T-cell (primary cell): ENCODE measurements around the gene SLC25A45. TPM values are rescaled to one million over a fixed set of nuclear protein-coding genes. Genes with fewer than 3 reads are reported as not detected.
A peak's percentile ranks its signal among the peaks of the same experiment; 100 is the strongest.

Experiments
- ATAC-seq, 4 experiments: fragments of 200-7000 bp in 3 of 4; fragments of 150-1000 bp in 1 of 4; cut with Tn5 transposase; replicated peaks in 1 of 4; 1 replicate in 3 of 4; 2 replicates in 1 of 4; pipeline ENCODE4 v1.10.0; 2021; ENCODE audit warnings: moderate library complexity in 3 of 4, mild to moderate bottlenecking in 2 of 4, moderate number of reproducible peaks in 1 of 4
- CTCF ChIA-PET, 2 donors: fragments of 300-600 bp; sonication (Branson Sonifier 250); formaldehyde crosslinking; loops; one replicate each; lab custom pipeline; 2022; ENCODE audit warnings: antibody characterized with exemption in 2 of 2; lab: Charles Lee
- POLR2A ChIA-PET, 2 donors: fragments of 300-600 bp; sonication (Branson Sonifier 250); formaldehyde crosslinking; loops; one replicate each; lab custom pipeline; 2022; ENCODE audit warnings: antibody characterized with exemption in 2 of 2; lab: Charles Lee
- DNase-seq, 35 experiments: peaks; one replicate each; pipeline versions ENCODE4 v3.0.0 to v3.0.0-alpha.2; 2013 to 2023
- H3K27ac ChIP-seq: one replicate; pipeline ENCODE4 v1.5.1; 2013; ENCODE audit warnings: low read length
- H3K27me3 ChIP-seq, 2 experiments: replicated peaks in 1 of 2; 1 replicate in 1 of 2; 2 replicates in 1 of 2; pipeline versions ENCODE4 v1.6.1 to v1.7.0; 2013; ENCODE audit warnings: low read length in 1 of 2, mixed read lengths in 1 of 2; ENCODE audit not compliant: control insufficient read depth in 2 of 2, insufficient read depth in 2 of 2; ENCODE audit errors: extremely low read depth in 1 of 2
- H3K36me3 ChIP-seq, 2 donors: 1 replicate in 1 of 2; 2 replicates in 1 of 2; pipeline versions ENCODE4 v1.6.1 to v1.7.0; 2013; ENCODE audit warnings: low read length in 1 of 2; ENCODE audit not compliant: control insufficient read depth in 2 of 2, insufficient read depth in 1 of 2; ENCODE audit errors: extremely low read depth in 1 of 2
- H3K4me1 ChIP-seq, 2 experiments: 1 replicate in 1 of 2; 2 replicates in 1 of 2; pipeline versions ENCODE4 v1.6.1 to v1.7.0; 2013; ENCODE audit warnings: low read length in 2 of 2, mixed read lengths in 1 of 2; ENCODE audit not compliant: insufficient read depth in 2 of 2, control insufficient read depth in 1 of 2; ENCODE audit errors: extremely low read depth in 1 of 2
- H3K4me3 ChIP-seq, 2 donors: 1 replicate in 1 of 2; 2 replicates in 1 of 2; pipeline versions ENCODE4 v1.5.1 to v1.7.0; 2013; ENCODE audit warnings: mild to moderate bottlenecking in 2 of 2, low read length in 1 of 2, moderate library complexity in 1 of 2; ENCODE audit not compliant: control insufficient read depth in 1 of 2; ENCODE audit errors: extremely low read depth in 1 of 2
- H3K9me3 ChIP-seq: 2 replicates; pipeline ENCODE4 v1.7.0; 2013
- H3K27ac Mint-ChIP-seq, 2 donors: one replicate each; pipeline ENCODE4 v1.8.0; 2020 to 2021; ENCODE audit warnings: mild to moderate bottlenecking in 2 of 2, mixed read lengths in 2 of 2
- H3K27me3 Mint-ChIP-seq, 2 donors: one replicate each; pipeline ENCODE4 v1.8.0; 2021 to 2022; ENCODE audit warnings: mixed read lengths in 2 of 2
- H3K36me3 Mint-ChIP-seq: one replicate; pipeline ENCODE4 v1.8.0; 2021; ENCODE audit warnings: mixed read lengths
- H3K4me1 Mint-ChIP-seq, 3 donors: one replicate each; pipeline ENCODE4 v1.8.0; 2020 to 2022; ENCODE audit warnings: mixed read lengths in 3 of 3, mild to moderate bottlenecking in 1 of 3
- H3K4me3 Mint-ChIP-seq, 3 donors: one replicate each; pipeline ENCODE4 v1.8.0; 2020 to 2022; ENCODE audit warnings: mild to moderate bottlenecking in 3 of 3, mixed read lengths in 3 of 3, moderate library complexity in 3 of 3
- H3K9me3 Mint-ChIP-seq, 3 donors: one replicate each; pipeline ENCODE4 v1.8.0; 2020 to 2022; ENCODE audit warnings: mixed read lengths in 3 of 3
- WGBS: methylation state at CpG from one replicate; pipeline ENCODE4 v1.1.5; 2013; ENCODE audit warnings: missing lambda C conversion rate; ENCODE audit not compliant: insufficient coverage; 5-methylcytosine and 5-hydroxymethylcytosine counted together
- total RNA-seq, 35 experiments: library from RNA in 6 of 35; stranded (reverse) in 6 of 35; fragments of 120-200 nt in 1 of 35; gene quantifications; one replicate each; pipeline versions ENCODE4 v1.2.1 to v1.2.4 and lab custom pipeline; 2013 to 2026

Gene SLC25A45
- total RNA-seq, 5 donors from 2014 or later (not counting 1 experiment from before 2014, with no cell fraction given), result 18.7 to 72.2 (median 22.6) TPM

DNA sequence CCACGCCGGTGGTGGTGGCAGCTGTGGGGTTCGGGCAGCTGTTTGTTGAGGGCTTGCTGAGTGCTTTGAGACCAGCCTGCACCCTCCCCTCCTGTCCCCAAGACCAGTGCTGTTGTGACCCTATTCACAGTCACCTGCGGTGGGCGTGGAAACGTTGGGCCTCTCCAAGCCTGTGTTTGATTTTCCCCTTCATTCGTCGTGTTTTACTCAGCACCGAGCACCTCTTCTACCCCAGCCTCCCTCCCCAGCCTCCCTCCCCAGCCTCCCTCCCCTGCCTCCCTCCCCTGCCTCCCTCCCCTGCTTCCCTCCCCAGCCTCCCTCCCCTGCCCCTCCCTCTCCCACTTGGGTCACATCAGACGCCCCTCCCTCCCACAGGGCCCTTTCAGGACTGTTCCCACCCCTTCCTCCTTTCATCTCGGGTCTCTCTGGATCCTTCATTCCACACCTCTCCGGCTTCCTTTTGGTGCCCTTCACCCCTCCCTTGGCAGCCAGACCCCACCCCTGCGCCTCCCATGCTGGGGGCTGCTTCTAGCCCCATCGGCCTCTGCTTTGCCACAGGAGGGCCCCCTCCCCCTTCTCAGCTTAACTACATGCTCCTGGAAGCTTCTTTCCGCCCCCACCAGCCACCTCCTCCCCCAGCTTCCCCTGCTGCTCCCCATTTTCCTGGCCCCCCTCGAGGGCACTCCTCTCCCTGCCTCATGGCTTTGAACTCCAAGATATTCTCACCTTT lies 18.8 kb upstream of the SLC25A45 start:
- Mint-ChIP-seq H3K27me3 (no peaks in the 10 kb centered on the region), H3K9me3 (no peaks in the 10 kb centered on the region), H3K36me3 (peaks cover 14% of the 10 kb centered on the region), H3K4me1 (peaks cover 0 to 9% (median 4%) of the 10 kb centered on the region in 3 donors), H3K4me3 (no peak overlapping the region), H3K27ac (peak overlapping the region in 1 of 2 donors; percentile 65)
- DNase-seq, result no peak
- ChIA-PET CTCF (no interaction called here), POLR2A (no interaction called here)
- ATAC-seq, result no peak
- Histone ChIP-seq H3K4me1 (peaks cover 3 to 9% of the 10 kb centered on the region in 2 experiments), H3K27ac (no peak overlapping the region), H3K27me3 (no peaks in the 10 kb centered on the region), H3K36me3 (peaks cover 26 to 63% of the 10 kb centered on the region in 2 donors), H3K4me3 (no peak overlapping the region), H3K9me3 (no peaks in the 10 kb centered on the region)
- 78% methylated on average over 12 of the region's 16 CpGs for WGBS

DNA sequence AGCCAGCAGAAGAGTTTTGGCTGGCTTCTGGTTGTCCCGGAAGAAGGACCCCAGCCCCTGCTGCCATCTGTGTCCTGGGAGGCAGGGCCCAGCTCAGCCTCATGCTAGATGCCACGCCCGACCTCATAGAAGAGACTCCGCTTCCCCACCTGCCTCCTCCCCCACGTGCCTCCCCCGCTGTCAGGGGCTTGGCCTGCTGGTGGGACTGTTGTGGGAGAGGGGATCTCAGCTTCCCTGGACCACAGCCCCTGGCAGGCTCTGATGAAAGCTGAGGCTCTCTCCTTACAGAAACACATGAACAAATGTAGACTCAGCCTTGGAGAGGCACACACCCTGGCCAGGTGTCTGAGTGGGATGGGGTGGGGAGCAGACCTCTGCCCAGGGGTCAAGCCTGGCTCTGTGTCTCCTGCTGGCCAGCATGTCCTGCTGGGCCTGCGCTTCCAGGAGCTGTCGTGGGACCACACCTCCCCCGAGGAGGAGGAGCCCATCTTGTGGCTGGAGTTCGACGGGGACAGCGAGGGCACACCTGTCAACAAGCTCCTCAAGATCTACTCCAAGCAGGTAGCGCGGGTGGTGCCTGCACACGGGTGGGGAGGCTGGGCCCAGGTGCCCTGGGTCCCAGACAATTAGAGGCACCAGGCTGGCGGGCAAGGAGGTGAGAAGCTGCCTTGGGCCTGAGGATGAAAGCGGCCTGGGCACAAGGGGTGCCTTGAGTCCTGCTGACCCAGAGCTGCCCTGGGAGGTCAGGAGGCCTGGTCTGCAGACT lies 18.0 kb upstream of the SLC25A45 start:
- no peak overlapping the region for H3K27ac Mint-ChIP-seq
- peaks cover 14% of the 10 kb centered on the region for H3K36me3 Mint-ChIP-seq
- ChIA-PET CTCF (interaction anchor here in 1 of 2 donors (0.5 kb wide), 1 partner anchor 235 kb away, joined by 4 read pairs; no protein-coding TSS in a partner anchor), POLR2A (no interaction called here)
- no peak for ATAC-seq
- Histone ChIP-seq H3K4me3 (no peak overlapping the region), H3K9me3 (no peaks in the 10 kb centered on the region), H3K36me3 (peaks cover 20 to 64% of the 10 kb centered on the region in 2 donors), H3K27me3 (no peaks in the 10 kb centered on the region), H3K27ac (no peak overlapping the region), H3K4me1 (peaks cover 3 to 9% of the 10 kb centered on the region in 2 experiments)
- no peaks in the 10 kb centered on the region for H3K9me3 Mint-ChIP-seq
- DNase-seq, result no peak
- 92% methylated on average over 12 of the region's 17 CpGs for WGBS
- peaks cover 0 to 9% (median 4%) of the 10 kb centered on the region in 3 donors for H3K4me1 Mint-ChIP-seq
- H3K4me3 Mint-ChIP-seq, result no peak overlapping the region
- H3K27me3 Mint-ChIP-seq, result no peaks in the 10 kb centered on the region

DNA sequence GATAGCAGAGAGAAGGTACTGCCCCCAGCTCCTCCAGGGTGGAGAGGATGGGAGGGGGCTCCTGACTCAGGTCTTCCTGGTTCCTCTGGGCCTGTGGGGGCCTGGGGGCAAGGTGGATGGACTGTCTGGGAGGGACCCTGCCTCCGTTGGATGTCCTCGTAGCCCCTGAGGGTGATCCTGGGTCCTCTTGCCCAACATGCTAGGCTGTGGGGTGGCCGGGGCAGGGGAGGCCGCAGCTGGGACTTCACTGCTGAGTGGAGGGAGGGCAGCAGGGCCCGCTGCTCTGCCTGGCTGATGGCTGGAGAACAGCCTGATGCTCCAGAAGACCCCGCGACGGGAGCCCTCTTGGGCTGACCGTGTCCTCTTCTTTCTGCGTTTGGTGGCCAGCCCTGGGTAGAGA lies 17.4 kb upstream of the SLC25A45 start:
- ChIA-PET POLR2A (no interaction called here), CTCF (no interaction called here)
- Histone ChIP-seq H3K27me3 (no peaks in the 10 kb centered on the region), H3K9me3 (no peaks in the 10 kb centered on the region), H3K36me3 (peaks cover 16 to 60% of the 10 kb centered on the region in 2 donors), H3K4me3 (no peak overlapping the region), H3K27ac (no peak overlapping the region), H3K4me1 (peaks cover 3 to 9% of the 10 kb centered on the region in 2 experiments)
- DNase-seq (no peak), ATAC-seq (no peak)
- WGBS, result over 99% methylated on average over 9 of the region's 10 CpGs
- peaks cover 0 to 9% (median 4%) of the 10 kb centered on the region in 3 donors for H3K4me1 Mint-ChIP-seq
- H3K27ac Mint-ChIP-seq, result peak overlapping the region in 1 of 2 donors; percentile 16
- peaks cover 14% of the 10 kb centered on the region for H3K36me3 Mint-ChIP-seq
- no peak overlapping the region for H3K4me3 Mint-ChIP-seq
- H3K9me3 Mint-ChIP-seq, result no peaks in the 10 kb centered on the region
- no peaks in the 10 kb centered on the region for H3K27me3 Mint-ChIP-seq

DNA sequence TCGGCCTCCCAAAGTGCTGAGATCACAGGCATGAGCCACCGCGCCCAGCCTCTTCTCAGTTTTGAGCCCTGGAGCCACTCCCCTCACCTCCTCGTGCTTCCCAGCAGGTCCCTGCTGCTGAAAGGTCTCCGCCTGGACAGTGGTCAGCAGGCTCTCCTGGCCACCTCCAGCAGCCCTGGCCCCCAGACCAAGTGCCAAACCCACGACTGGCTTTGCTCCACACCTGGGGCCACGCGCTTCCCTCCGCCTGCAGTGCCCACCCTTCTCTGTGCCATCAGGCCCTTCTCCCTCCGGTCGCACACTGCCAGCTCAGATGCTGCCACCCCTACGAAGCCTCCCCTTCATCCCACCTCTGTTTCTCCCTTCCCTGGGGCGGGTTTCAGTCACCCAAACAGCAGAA lies 16.8 kb upstream of the SLC25A45 start:
- no peaks in the 10 kb centered on the region for H3K9me3 ChIP-seq
- Mint-ChIP-seq H3K27ac (peak overlapping the region in 1 of 2 donors; percentile 16), H3K9me3 (no peaks in the 10 kb centered on the region), H3K27me3 (no peaks in the 10 kb centered on the region), H3K4me3 (no peak overlapping the region), H3K4me1 (peaks cover 0 to 6% (median 4%) of the 10 kb centered on the region in 3 donors), H3K36me3 (peaks cover 14% of the 10 kb centered on the region)
- peaks cover 3 to 9% of the 10 kb centered on the region in 2 experiments for H3K4me1 ChIP-seq
- ChIA-PET POLR2A (no interaction called here), CTCF (no interaction called here)
- ATAC-seq, result no peak
- H3K27ac ChIP-seq, result no peak overlapping the region
- 92% methylated on average over 13 of the region's 13 CpGs for WGBS
- H3K36me3 ChIP-seq, result peaks cover 16 to 60% of the 10 kb centered on the region in 2 donors
- H3K27me3 ChIP-seq, result no peaks in the 10 kb centered on the region
- H3K4me3 ChIP-seq, result no peak overlapping the region
- no peak for DNase-seq

DNA sequence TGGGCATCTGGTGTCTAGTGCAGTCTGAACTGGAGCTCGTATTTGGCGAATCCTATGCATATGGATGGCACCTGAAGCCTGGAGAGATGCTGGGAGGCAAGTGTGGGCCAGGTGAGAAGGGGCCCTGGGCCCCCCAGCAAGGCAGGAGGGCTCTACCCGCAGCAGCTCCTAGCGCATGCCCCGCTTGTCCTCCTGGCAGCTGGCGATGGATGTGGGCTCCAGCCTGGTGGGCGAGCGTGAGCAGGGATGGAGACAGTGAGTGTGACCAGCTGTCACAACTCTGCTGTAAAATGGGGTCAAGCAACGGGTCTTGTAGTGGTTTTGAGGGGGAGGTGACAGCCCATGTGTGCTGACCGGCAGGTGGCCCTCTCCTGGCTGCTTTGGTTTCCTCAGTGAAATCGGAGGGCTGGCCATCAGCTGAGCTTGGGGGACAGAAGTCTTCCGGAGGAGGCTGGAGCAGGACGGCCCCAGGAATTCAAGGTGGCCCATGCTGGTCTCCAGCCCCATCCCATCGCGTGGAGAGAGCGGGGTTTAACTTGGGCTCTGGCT lies 16.0 kb upstream of the SLC25A45 start:
- no peak for DNase-seq
- CTCF ChIA-PET, result interaction anchor here in 1 of 2 donors (0.5 to 0.6 kb wide), 2 partner anchors 313 to 440 kb away, joined by 4 to 5 read pairs; no protein-coding TSS in a partner anchor
- no peak overlapping the region for H3K4me3 ChIP-seq
- peaks cover 14% of the 10 kb centered on the region for H3K36me3 Mint-ChIP-seq
- WGBS, result 94% methylated on average over 12 of the region's 16 CpGs
- no peak for ATAC-seq
- H3K4me3 Mint-ChIP-seq, result no peak overlapping the region
- H3K9me3 Mint-ChIP-seq, result no peaks in the 10 kb centered on the region
- POLR2A ChIA-PET, result interaction anchor here (0.5 to 0.7 kb wide), 2 partner anchors 16 to 233 kb away, joined by 4 to 9 read pairs; no protein-coding TSS in a partner anchor
- no peaks in the 10 kb centered on the region for H3K27me3 ChIP-seq
- H3K4me1 ChIP-seq, result peaks cover 2% of the 10 kb centered on the region in 2 experiments
- H3K9me3 ChIP-seq, result no peaks in the 10 kb centered on the region
- H3K36me3 ChIP-seq, result peaks cover 17 to 62% of the 10 kb centered on the region in 2 donors
- peak overlapping the region in 1 of 2 donors; percentile 44 for H3K27ac Mint-ChIP-seq
- H3K27ac ChIP-seq, result no peak overlapping the region
- peaks cover 0 to 3% (median 1%) of the 10 kb centered on the region in 3 donors for H3K4me1 Mint-ChIP-seq
- H3K27me3 Mint-ChIP-seq, result no peaks in the 10 kb centered on the region
